Ovary (tissue), 3 donors: Measurements from ENCODE around the gene KANK2.

Experiments used
- EP300 ChIP-seq: sonication (generic); formaldehyde crosslinking; IDR thresholded peaks from one replicate; pipeline ENCODE4 v1.6.1; 2017; ENCODE audit warnings: antibody characterized with exemption
- TF ChIP-seq, protein P1 (sequence below), 3 donors: fragments of 450-650 bp in 2 of 3; fragments of 200-600 bp in 1 of 3; IDR thresholded peaks; one replicate each; pipeline versions ENCODE4 v1.5.1 to v1.8.0; 2016 to 2022; ENCODE audit warnings: antibody characterized with exemption in 3 of 3, mild to moderate bottlenecking in 1 of 3
- donor health status: DM: no; HTN: no; CAD: no.

DNA sequence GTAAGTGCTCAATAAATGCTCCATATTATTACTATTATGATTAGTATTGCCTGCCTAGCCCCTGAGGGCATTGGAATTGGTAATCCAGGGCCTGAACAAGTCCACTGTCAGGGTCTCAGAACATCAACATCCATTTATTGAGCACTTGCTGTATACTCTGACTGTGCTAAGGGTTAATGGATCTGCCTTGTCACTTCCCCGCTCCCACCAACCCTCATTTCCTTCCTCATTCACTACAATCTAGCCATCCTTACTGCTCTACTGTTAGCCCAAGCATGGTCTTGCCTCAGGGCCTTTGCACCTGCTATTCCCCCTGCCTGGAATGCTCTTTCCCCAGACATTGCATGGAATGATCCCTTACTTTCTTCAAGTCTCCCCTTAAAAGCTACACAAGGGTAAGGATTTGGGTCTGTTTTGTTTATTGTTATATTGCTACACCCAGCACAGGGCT lies 29.4 kb upstream of the KANK2 start:
- TF ChIP-seq, protein P1, sequence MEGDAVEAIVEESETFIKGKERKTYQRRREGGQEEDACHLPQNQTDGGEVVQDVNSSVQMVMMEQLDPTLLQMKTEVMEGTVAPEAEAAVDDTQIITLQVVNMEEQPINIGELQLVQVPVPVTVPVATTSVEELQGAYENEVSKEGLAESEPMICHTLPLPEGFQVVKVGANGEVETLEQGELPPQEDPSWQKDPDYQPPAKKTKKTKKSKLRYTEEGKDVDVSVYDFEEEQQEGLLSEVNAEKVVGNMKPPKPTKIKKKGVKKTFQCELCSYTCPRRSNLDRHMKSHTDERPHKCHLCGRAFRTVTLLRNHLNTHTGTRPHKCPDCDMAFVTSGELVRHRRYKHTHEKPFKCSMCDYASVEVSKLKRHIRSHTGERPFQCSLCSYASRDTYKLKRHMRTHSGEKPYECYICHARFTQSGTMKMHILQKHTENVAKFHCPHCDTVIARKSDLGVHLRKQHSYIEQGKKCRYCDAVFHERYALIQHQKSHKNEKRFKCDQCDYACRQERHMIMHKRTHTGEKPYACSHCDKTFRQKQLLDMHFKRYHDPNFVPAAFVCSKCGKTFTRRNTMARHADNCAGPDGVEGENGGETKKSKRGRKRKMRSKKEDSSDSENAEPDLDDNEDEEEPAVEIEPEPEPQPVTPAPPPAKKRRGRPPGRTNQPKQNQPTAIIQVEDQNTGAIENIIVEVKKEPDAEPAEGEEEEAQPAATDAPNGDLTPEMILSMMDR (IDR thresholded peaks at IDR 0.05): no peak
- TF ChIP-seq EP300: no peak
